Activated naive CD8-positive, alpha-beta T cell treated with anti-CD3 and anti-CD28 coated beads for 36 hours (primary cell): ENCODE results near the gene PGAP3. TPM values are rescaled to one million over a fixed set of nuclear protein-coding genes. Genes with fewer than 3 reads are reported as not detected.
"Not testable (repeated sequence)": the region's sequence is repeated elsewhere in the genome, so short reads cannot be mapped to it uniquely, and the experiment has no call there.

Experiments used
- DNase-seq: peaks from one replicate; pipeline ENCODE4 v3.0.0; 2021
- H3K27ac Mint-ChIP-seq: one replicate; pipeline ENCODE4 v1.8.0; 2022; ENCODE audit warnings: mild to moderate bottlenecking, moderate library complexity, mixed read lengths
- H3K27me3 Mint-ChIP-seq: one replicate; pipeline ENCODE4 v1.8.0; 2022; ENCODE audit warnings: mild to moderate bottlenecking, mixed read lengths
- H3K36me3 Mint-ChIP-seq: one replicate; pipeline ENCODE4 v1.8.0; 2021; ENCODE audit warnings: mild to moderate bottlenecking, mixed read lengths
- H3K4me1 Mint-ChIP-seq: one replicate; pipeline ENCODE4 v1.8.0; 2021; ENCODE audit warnings: mixed read lengths
- H3K4me3 Mint-ChIP-seq: one replicate; pipeline ENCODE4 v1.8.0; 2022; ENCODE audit warnings: mild to moderate bottlenecking, moderate library complexity, mixed read lengths
- H3K9me3 Mint-ChIP-seq: one replicate; pipeline ENCODE4 v1.8.0; 2022; ENCODE audit warnings: mixed read lengths
- total RNA-seq, 2 experiments: library from RNA; stranded (reverse); gene quantifications; one replicate each; pipeline ENCODE4 v1.2.3, GENCODE V29; 2021

The PGAP3 gene
- total RNA-seq, 2 experiments from 2014 or later: 7.8 to 8.9 TPM

DNA sequence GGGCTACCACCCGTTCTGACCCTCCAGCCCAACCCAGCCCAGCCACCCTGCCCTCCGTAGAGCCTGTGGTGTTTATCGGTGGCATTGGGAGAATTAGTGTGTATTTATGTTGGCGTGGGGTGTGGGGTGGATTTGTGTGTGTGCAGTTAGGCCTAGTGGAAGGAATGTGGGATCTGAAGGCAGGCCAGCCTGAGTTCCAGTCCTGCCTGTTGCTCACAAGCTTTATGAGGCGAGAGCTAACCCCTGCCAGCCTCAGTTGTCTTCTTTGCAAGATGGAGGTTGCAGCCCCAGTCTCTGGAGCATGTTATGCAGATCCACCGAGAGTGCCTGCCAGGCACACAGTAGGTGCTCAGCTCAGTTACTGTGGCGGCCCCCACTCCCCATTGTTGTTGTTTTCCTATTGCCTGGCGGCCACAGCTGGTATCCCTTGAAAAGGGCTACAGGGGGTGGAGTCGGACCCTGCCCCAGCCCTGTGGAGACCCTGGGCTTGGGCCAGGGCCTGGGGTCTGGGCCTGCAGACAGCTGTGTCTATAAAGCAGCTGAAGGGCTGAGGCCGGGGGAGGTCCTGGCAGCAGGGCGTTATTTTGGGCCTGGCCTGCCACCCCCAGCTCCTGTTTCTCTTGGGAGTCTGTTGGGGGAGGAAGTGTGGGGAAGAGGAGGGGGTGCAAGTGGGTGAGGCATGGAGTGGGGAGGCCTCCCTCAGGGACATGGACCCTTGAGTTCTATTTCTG lies 17.1 kb upstream of the PGAP3 start:
- H3K36me3 Mint-ChIP-seq: no peaks in the 10 kb centered on the region

DNA sequence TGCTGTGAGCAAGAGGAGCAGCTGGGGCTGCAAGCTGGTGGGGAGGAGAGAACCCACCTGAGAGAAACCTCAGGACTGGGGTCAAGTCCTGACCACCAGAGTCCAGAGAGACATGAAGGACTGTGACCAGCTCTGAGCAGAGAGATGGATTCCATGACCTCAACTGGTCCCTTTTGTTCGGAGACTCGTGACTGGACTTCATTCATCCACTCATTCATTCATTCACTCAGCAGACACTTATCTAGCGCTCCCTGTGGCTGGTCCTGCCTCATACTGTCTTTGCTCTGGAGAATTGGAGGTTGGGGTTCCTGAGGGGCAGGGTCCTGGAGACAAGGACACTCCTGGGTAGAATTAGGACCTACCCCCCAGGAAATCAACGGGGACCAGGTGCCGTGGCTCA lies 16.1 kb upstream of the PGAP3 start:
- peaks cover 33% of the 10 kb centered on the region for H3K27me3 Mint-ChIP-seq
- H3K27ac Mint-ChIP-seq: no peak overlapping the region
- H3K36me3 Mint-ChIP-seq: no peaks in the 10 kb centered on the region
- no peaks in the 10 kb centered on the region for H3K9me3 Mint-ChIP-seq
- H3K4me1 Mint-ChIP-seq: peaks cover 13% of the 10 kb centered on the region
- DNase-seq: no peak
- no peak overlapping the region for H3K4me3 Mint-ChIP-seq

More for the DNA sequence above, 17.1 kb upstream of the PGAP3 start:
- H3K9me3 Mint-ChIP-seq: no peaks in the 10 kb centered on the region
- DNase-seq: no peak
- H3K4me3 Mint-ChIP-seq: no peak overlapping the region
- H3K27ac Mint-ChIP-seq: no peak overlapping the region
- peaks cover 22% of the 10 kb centered on the region for H3K27me3 Mint-ChIP-seq
- H3K4me1 Mint-ChIP-seq: peaks cover 10% of the 10 kb centered on the region

DNA sequence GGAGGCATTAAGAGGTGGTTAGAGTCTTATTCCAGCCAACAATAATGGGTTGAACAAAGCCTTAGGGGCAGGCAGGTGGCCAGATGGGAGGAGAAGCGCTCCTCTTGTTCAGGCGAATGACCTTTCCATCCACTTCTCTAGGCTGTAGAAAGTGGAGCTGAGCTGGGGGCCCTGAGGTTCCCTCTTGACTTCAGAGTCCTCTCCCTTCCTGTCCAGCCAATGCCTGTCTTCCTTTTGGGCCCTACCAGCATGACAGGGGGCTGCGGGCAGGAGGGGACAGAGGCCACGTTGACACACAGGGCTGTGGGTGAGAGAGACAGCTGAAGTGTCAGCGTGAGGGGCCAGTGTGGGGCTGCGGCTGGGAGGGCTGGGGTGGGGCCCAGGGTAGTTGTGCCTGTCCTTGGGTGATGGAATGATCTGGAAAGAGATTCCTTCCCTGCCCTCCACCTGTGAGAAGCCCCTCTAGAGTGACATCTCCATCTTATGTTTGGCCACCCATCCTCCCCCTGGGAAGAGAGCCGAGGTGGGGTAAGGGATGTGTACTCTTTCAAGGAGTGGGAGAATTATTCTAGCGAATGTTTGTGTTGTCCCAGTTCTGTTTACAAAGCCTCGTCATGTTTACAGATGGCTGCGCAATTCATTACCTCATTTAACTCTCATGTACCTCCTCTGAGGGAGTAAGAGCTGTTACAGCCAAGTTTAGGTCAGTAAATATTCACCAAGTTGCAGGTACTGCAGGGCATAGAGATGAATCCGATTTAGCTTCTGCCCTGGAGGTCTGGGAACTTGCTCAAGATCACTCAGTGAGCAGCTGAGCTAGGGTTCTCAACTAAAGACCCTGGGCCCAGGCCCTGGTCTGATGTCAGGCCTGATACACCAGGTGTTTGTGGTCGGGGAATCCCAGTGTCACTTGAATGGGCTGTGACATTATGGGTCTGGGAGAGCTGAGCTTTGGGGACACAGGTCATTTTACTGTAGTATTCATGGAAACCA lies 15.3 kb upstream of the PGAP3 start:
- H3K4me3 Mint-ChIP-seq: no peak overlapping the region
- H3K4me1 Mint-ChIP-seq: peaks cover 13% of the 10 kb centered on the region
- H3K36me3 Mint-ChIP-seq: no peaks in the 10 kb centered on the region
- no peak for DNase-seq
- H3K9me3 Mint-ChIP-seq: no peaks in the 10 kb centered on the region
- H3K27ac Mint-ChIP-seq: no peak overlapping the region
- H3K27me3 Mint-ChIP-seq: peaks cover 36% of the 10 kb centered on the region

DNA sequence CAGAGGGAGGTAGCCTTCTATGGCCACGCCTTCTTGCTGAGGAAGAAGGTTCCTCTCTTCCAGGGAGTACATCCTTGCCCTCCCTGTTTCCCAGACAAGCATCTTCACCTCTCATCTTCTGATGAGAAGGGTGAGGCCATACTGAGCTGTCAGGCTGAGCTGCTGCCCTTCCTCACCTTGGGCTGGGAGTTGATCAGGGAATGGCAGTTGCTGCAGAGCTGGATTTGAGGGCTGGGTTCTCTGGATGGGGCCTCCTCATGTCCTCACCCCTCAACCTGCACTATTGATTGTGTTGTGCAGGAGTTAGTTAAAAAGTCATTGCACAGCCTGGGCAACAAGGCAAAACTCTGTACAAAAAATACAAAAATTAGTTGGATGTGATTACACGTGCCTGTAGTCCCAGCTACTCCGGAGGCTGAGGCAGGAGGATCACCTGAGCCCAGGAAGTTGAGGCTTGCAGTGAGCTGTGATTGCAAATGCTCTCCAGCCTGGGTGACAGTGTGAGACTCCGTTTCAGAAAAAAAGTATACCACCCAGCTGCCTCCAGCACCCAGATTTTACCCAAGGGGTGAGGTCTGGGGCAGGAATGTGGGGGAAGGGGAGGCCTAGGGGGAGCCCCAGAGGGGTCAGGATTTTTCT lies 14.0 kb upstream of the PGAP3 start:
- no peaks in the 10 kb centered on the region for H3K9me3 Mint-ChIP-seq
- no peak overlapping the region for H3K4me3 Mint-ChIP-seq
- H3K36me3 Mint-ChIP-seq: no peaks in the 10 kb centered on the region
- H3K4me1 Mint-ChIP-seq: peaks cover 8% of the 10 kb centered on the region
- DNase-seq: no peak
- H3K27me3 Mint-ChIP-seq: peaks cover 40% of the 10 kb centered on the region
- no peak overlapping the region for H3K27ac Mint-ChIP-seq

DNA sequence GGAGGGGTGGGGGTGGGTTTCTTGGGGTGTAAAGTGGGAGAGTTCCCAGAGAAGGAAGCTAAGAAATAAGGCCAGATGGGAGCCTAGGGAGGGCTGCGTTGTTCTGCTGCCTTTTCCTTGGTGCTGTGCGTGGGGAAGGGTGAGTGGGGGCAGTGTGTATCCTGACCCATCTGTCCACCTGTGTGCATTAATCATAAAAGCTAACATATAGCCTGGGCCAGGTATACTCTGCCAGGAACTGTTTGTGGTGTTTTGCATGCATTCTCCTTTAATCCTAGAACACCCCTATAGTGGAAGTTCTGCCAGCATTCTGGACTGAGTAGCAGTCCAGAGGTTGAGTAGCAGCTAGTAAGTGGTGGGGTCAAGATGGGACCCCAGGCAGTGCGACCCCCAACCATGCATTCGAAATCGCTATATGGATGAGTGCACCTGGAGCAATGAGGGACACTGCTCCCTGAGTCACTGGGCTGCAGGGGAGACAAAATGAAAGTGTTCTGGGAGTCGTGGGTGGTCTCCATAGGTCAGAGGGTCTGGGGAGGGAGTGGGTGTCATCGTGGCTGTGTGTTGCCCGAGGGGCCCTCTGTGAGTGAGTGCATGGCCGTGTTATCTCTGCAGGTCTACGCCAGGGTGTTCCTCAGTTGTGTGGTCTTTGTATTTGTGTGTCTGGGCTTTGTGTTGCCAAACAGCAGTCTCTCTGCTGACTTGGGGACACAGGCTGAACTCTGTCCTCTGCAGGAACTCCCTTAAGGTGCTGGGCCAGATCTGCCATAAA lies 13.3 kb upstream of the PGAP3 start:
- Mint-ChIP-seq H3K27ac (no peak overlapping the region), H3K4me3 (peak overlapping the region; percentile 5), H3K9me3 (no peaks in the 10 kb centered on the region), H3K4me1 (peaks cover 6% of the 10 kb centered on the region), H3K36me3 (no peaks in the 10 kb centered on the region), H3K27me3 (peaks cover 40% of the 10 kb centered on the region)
- no peak for DNase-seq

GRCh38 chr17:39700148-39700987 lies 12.5 kb upstream of the PGAP3 start:
- Mint-ChIP-seq H3K4me3 (peak overlapping the region; percentile 5), H3K27ac (no peak overlapping the region), H3K36me3 (no peaks in the 10 kb centered on the region)

DNA sequence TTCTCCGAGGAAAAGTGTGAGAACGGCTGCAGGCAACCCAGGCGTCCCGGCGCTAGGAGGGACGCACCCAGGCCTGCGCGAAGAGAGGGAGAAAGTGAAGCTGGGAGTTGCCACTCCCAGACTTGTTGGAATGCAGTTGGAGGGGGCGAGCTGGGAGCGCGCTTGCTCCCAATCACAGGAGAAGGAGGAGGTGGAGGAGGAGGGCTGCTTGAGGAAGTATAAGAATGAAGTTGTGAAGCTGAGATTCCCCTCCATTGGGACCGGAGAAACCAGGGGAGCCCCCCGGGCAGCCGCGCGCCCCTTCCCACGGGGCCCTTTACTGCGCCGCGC lies 11.9 kb upstream of the PGAP3 start, which contains the start of gene ERBB2:
Gene ERBB2, plus strand, starts transcription at position 247 of the 330 bp plus-strand sequence. CDS start 175 bp downstream, outside the sequence.
- H3K4me3 Mint-ChIP-seq: peak within 1 kb of the TSS; percentile 40
- no peak for DNase-seq
- no peaks in the 10 kb centered on the region for H3K36me3 Mint-ChIP-seq
- no peaks in the 10 kb centered on the region for H3K9me3 Mint-ChIP-seq
- H3K27ac Mint-ChIP-seq: no peak within 1 kb of the TSS
- peaks cover 40% of the 10 kb centered on the region for H3K27me3 Mint-ChIP-seq
- H3K4me1 Mint-ChIP-seq: peaks cover 6% of the 10 kb centered on the region

More at GRCh38 chr17:39700148-39700987, 12.5 kb upstream of the PGAP3 start:
- H3K27me3 Mint-ChIP-seq: peaks cover 40% of the 10 kb centered on the region
- DNase-seq: no peak
- no peaks in the 10 kb centered on the region for H3K9me3 Mint-ChIP-seq
- H3K4me1 Mint-ChIP-seq: peaks cover 6% of the 10 kb centered on the region

DNA sequence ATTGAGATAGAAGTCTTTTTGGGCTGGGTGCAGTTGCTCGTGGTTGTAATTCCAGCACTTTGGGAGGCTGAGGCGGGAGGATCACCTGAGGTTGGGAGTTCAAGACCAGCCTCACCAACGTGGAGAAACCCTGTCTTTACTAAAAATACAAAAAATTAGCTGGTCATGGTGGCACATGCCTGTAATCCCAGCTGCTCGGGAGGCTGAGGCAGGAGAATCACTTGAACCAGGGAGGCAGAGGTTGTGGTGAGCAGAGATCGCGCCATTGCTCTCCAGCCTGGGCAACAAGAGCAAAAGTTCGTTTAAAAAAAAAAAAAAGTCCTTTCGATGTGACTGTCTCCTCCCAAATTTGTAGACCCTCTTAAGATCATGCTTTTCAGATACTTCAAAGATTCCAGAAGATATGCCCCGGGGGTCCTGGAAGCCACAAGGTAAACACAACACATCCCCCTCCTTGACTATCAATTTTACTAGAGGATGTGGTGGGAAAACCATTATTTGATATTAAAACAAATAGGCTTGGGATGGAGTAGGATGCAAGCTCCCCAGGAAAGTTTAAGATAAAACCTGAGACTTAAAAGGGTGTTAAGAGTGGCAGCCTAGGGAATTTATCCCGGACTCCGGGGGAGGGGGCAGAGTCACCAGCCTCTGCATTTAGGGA lies 11.4 kb upstream of the PGAP3 start:
- peaks cover 40% of the 10 kb centered on the region for H3K27me3 Mint-ChIP-seq
- not testable (repeated sequence) for DNase-seq, H3K36me3 Mint-ChIP-seq, H3K9me3 Mint-ChIP-seq, H3K4me1 Mint-ChIP-seq, H3K27ac Mint-ChIP-seq
- H3K4me3 Mint-ChIP-seq: peak overlapping the region; percentile 40

- H3K27me3 Mint-ChIP-seq: peaks cover 40% of the 10 kb centered on the region
Measured at GRCh38 chr17:39697961-39698360, 10.1 kb upstream of the PGAP3 start.

GRCh38 chr17:39696731-39697130 lies 8.9 kb upstream of the PGAP3 start:
- peaks cover 3% of the 10 kb centered on the region for H3K4me1 Mint-ChIP-seq
- no peaks in the 10 kb centered on the region for H3K36me3 Mint-ChIP-seq
- no peak for DNase-seq
- H3K4me3 Mint-ChIP-seq: no peak overlapping the region
- no peaks in the 10 kb centered on the region for H3K9me3 Mint-ChIP-seq
- no peak overlapping the region for H3K27ac Mint-ChIP-seq
- peaks cover 31% of the 10 kb centered on the region for H3K27me3 Mint-ChIP-seq

More at GRCh38 chr17:39697961-39698360, 10.1 kb upstream of the PGAP3 start:
- no peaks in the 10 kb centered on the region for H3K9me3 Mint-ChIP-seq
- DNase-seq: no peak
- no peak overlapping the region for H3K27ac Mint-ChIP-seq
- H3K4me3 Mint-ChIP-seq: no peak overlapping the region
- peaks cover 3% of the 10 kb centered on the region for H3K4me1 Mint-ChIP-seq
- no peaks in the 10 kb centered on the region for H3K36me3 Mint-ChIP-seq

DNA sequence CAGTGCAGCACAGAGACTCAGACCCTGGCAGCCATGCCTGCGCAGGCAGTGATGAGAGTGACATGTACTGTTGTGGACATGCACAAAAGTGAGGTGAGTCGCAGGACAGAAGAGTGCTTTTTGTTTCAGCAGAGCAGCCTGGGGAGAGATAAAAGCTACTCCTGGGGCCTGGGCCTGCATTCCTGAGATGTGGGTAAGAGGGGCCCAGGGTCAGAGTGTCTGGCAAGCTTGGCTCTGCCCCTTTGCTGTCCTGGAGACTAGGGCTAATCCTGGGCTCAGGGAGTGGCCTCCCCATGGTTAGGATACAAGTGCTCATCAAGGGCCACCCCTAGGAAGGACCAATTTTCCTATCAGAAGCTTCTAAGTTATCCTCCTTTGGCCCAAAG lies 7.2 kb upstream of the PGAP3 start:
- no peak overlapping the region for H3K4me3 Mint-ChIP-seq
- H3K27ac Mint-ChIP-seq: no peak overlapping the region
- no peaks in the 10 kb centered on the region for H3K9me3 Mint-ChIP-seq

GRCh38 chr17:39694593-39694992 lies 6.7 kb upstream of the PGAP3 start:
- no peak for DNase-seq
- Mint-ChIP-seq H3K9me3 (no peaks in the 10 kb centered on the region), H3K4me3 (no peak overlapping the region), H3K4me1 (peaks cover under 1% of the 10 kb centered on the region), H3K36me3 (no peaks in the 10 kb centered on the region), H3K27ac (no peak overlapping the region), H3K27me3 (peaks cover 14% of the 10 kb centered on the region)

More for the DNA sequence above, 7.2 kb upstream of the PGAP3 start:
- no peak for DNase-seq
- Mint-ChIP-seq H3K4me1 (peaks cover 3% of the 10 kb centered on the region), H3K27me3 (peaks cover 18% of the 10 kb centered on the region), H3K36me3 (no peaks in the 10 kb centered on the region)

DNA sequence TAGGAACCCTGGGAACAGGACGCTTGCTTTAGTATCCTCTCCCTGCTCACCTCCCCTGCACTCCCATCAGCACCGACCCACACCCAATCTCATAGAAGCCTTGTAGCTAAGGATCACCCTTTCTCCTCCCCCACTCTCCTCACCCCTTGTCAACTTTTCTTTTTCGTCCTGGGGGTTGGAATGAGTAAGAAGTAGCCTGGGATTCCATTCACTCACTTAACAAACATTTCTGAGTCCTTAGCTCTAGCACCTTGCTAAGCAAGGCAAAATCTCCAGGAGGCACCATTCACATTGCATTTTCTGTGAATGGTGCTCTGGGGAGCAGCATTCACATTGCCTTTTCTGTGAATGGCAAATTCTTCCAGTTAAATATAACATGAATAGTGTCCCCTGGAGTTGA lies 1.1 kb upstream of the PGAP3 start:
- Mint-ChIP-seq H3K9me3 (no peaks in the 10 kb centered on the region), H3K4me3 (peak overlapping the region; percentile 87), H3K27ac (peak overlapping the region; percentile 90), H3K36me3 (peaks cover 3% of the 10 kb centered on the region), H3K27me3 (no peaks in the 10 kb centered on the region), H3K4me1 (peaks cover 19% of the 10 kb centered on the region)
- DNase-seq: no peak
